Stimulated activated CD4-positive, alpha-beta T cell treated with anti-CD3 and anti-CD28 coated beads, Interleukin-2, amount 100 ng/mL, for 24 hours (primary cell): ENCODE results near the gene VRK2.
"Not testable (repeated sequence)": the region's sequence is repeated elsewhere in the genome, so short reads cannot be mapped to it uniquely, and the experiment has no call there.

Experiments used
- DNase-seq, 2 donors: peaks; one replicate each; pipeline ENCODE4 v3.0.0-alpha.2; 2020

VRK2 gene

GRCh38 chr2:58170334-58170933, 123.8 kb downstream of the VRK2 start:
- DNase-seq = not testable (repeated sequence)

GRCh38 chr2:58171831-58172230, 125.2 kb downstream of the VRK2 start:
- not testable (repeated sequence) for DNase-seq

DNA sequence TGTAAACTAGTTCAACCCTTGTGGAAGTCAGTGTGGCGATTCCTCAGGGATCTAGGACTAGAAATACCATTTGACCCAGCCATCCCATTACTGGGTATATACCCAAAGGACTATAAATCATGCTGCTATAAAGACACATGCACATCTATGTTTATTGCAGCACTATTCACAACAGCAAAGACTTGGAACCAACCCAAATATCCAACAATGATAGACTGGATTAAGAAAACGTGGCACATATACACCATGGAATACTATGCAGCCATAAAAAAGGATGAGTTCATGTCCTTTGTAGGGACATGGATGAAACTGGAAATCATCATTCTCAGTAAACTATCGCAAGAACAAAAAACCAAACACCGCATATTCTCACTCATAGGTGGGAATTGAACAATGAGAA, 130.6 kb downstream of the VRK2 start:
- not testable (repeated sequence) for DNase-seq

- not testable (repeated sequence) for DNase-seq
These were observed 133.6 kb downstream of the VRK2 start for GRCh38 chr2:58180175-58180574.

GRCh38 chr2:58180635-58181034, 134.0 kb downstream of the VRK2 start:
- DNase-seq = no peak

GRCh38 chr2:58182527-58182926, 135.9 kb downstream of the VRK2 start:
- no peak for DNase-seq

DNA sequence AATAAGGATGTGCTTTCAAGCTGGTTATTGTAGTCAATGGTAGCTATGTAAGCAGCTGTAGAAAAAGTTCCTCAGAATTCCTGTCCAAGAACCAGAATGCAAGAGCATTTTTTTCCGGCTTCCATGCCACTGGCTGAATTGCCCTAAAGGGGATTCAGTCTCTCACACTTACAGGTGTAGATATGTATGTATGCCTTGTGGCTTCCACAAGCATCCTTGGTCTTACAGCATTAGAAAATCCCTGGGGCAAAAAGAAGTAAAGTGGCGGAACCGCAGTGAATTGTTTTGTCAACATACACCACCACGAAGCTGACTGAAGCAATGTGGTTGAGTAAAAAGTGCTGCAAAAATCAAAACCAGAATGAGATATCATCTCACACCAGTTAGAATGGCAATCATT, 139.9 kb downstream of the VRK2 start:
- DNase-seq = no peak

DNA sequence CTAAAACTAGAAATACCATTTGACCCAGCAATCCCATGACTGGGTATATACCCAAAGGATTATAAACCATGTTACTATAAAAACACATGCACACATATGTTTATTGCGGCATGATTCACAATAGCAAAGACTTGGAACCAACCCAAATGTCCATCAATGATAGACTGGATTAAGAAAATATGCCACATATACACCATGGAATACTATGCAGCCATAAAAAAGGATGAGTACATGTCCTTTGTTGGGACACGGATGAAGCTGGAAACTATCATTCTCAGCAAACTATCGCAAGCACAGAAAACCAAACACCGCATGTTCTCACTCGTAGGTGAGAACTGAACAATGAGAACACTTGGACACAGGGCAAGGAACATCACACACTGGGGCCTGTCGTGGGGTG, 140.4 kb downstream of the VRK2 start:
- DNase-seq = not testable (repeated sequence)

DNA sequence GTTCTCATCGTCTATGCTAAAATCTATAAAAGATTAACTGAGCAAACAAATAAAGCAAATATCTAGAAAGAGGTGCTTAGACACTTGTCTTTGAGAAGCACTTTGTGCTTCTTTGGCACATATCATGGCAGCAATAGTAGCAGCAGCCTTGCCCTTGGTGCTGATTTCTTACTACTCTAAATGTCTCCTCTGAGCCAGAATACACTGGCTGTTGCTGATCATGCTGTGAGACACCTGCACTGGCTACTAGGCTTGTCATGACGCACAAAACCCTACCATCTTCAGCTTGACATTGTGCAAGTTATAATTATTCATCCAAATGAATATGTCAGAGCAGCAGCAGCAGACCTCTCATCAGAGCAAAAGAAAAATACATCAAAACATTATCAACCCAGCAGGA, 147.9 kb downstream of the VRK2 start:
- no peak for DNase-seq

- DNase-seq = no peak
These were observed 149.1 kb downstream of the VRK2 start for GRCh38 chr2:58195662-58196061.

- DNase-seq = no peak
These were observed 151.3 kb downstream of the VRK2 start for GRCh38 chr2:58197894-58198293.

DNA sequence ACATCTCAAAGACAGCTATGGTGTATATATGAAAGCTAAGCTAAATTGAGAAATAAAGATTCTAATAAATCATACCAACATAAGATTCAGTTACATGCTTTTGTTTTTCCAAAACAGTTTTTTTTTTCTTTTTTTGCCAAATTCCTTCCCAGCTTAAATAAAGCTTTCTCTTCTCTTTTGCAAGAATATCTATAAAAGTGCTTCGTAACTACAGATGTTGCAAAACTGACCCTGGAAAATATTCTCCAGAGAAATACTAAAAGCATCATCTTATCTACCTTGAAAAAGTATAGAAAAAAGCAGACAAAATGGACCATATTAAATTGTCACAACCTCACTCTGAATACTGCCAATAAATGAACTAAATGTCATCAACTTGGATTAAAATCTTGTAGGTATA, 155.8 kb downstream of the VRK2 start:
- DNase-seq = no peak

GRCh38 chr2:58203018-58203417, 156.4 kb downstream of the VRK2 start:
- no peak for DNase-seq

GRCh38 chr2:58204195-58204959, 157.8 kb downstream of the VRK2 start:
- DNase-seq = no peak

- no peak for DNase-seq
These were observed 160.2 kb downstream of the VRK2 start for GRCh38 chr2:58206785-58207184.

DNA sequence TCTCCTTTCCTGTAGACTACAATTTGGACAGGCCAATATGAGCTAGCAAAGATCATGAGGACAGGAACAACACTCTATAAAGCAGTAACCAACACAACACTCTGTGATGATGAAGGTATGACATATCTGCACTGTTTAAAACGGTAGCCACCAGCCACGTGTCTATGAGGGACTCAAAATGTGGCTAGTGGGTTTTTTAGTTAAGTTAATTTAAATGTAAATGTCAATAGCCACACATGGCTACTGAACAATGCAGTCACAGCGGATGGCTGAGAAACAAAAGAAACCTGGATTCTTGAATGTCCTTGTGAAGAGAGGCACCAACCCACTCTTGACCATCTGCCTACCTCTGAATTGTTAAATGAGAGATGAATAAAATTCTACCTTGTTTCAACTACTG, 160.6 kb downstream of the VRK2 start:
- no peak for DNase-seq
